Measurements from ENCODE around the gene KIAA1143. TPM values are rescaled to one million over a fixed set of nuclear protein-coding genes. Genes with fewer than 3 reads are reported as not detected.

KIAA1143 gene
- total RNA-seq, 1 experiment from 2014 or later, result 28.5 TPM

Other genes with a start within 250 kb of the KIAA1143 start
- gene ZKSCAN7, start 206.4 kb downstream of the KIAA1143 start, total RNA-seq (2014; rRNA removed), result 5.3 and 7.4 TPM in 2 replicates
- 2.9 and 4.0 TPM in 2 replicates for gene ZNF660, start 176.7 kb downstream of the KIAA1143 start, total RNA-seq (2014; rRNA removed)
- 15.6 and 19.6 TPM in 2 replicates for gene ZNF197, start 136.6 kb downstream of the KIAA1143 start, total RNA-seq (2014; rRNA removed)
- gene ZNF35, start 112.9 kb downstream of the KIAA1143 start, total RNA-seq (2014; rRNA removed), result 17.1 and 20.1 TPM in 2 replicates
- gene ZNF502, start 49.0 kb downstream of the KIAA1143 start, total RNA-seq (2014; rRNA removed), result 2.5 and 4.3 TPM in 2 replicates
- 0.45 and 1.3 TPM in 2 replicates for gene ZNF501, start 32.0 kb downstream of the KIAA1143 start, total RNA-seq (2014; rRNA removed)
- 21.5 and 25.9 TPM in 2 replicates for gene KIF15, start 175 bp upstream of the KIAA1143 start, total RNA-seq (2014; rRNA removed)
- 21.6 and 22.3 TPM in 2 replicates for gene TMEM42, start 100.3 kb upstream of the KIAA1143 start, total RNA-seq (2014; rRNA removed)
- 0.06 and 0.13 TPM in 2 replicates for gene TGM4, start 113.0 kb upstream of the KIAA1143 start, total RNA-seq (2014; rRNA removed)
- gene ZDHHC3, start 214.6 kb upstream of the KIAA1143 start, total RNA-seq (2014; rRNA removed), result 50.1 and 61.3 TPM in 2 replicates
- 53.7 and 58.7 TPM in 2 replicates for gene EXOSC7, start 214.6 kb upstream of the KIAA1143 start, total RNA-seq (2014; rRNA removed)

Measured in LHCN-M2 (cell line).